ENCODE measurements around the gene PLLP. TPM values are rescaled to one million over a fixed set of nuclear protein-coding genes. Genes with fewer than 3 reads are reported as not detected.
A peak's percentile ranks its signal among the peaks of the same experiment; 100 is the strongest.

Gene PLLP, protein sequence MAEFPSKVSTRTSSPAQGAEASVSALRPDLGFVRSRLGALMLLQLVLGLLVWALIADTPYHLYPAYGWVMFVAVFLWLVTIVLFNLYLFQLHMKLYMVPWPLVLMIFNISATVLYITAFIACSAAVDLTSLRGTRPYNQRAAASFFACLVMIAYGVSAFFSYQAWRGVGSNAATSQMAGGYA
- 34.3 TPM for total RNA-seq

DNA sequence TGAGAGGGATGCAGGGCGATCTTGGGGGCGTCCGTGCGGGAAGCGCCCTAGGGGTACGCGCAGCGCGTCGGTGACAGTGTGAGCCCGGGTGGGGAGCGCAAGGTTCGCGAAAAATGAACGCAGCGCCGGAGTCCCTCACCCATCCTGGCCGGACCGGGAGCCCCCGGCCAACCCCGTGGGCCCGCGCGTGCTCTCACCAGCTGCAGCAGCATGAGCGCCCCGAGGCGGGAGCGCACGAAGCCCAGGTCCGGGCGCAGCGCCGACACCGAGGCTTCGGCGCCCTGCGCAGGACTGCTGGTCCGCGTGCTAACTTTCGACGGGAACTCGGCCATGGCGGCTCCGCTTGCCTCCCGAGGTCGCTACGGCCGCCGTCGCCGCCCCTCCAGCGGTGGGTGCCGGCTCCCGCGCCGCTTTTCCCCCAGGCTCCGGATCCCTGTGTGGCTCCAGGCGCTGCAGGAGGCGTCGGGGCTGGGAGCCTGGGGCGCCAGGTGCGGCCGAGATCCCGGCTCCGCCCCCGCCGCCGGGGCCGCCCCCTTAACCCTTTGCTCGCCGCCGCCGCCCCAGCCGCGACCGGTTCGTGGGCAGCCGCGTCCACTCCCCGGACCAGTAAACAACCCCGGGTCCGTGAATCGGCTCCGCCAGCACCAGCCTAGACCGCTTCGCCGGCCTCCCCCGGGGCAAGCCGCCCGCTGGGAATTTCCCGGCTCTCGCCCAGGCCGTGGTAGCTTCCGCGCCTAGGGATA is at the start of gene PLLP:
Gene PLLP, minus strand, starts transcription at position 464 of the 743 bp plus-strand sequence. Its CDS starts 132 bp downstream, at position 332.
- DNase-seq (ENCODE audit: low spot score), result peak; percentile 54

DNA sequence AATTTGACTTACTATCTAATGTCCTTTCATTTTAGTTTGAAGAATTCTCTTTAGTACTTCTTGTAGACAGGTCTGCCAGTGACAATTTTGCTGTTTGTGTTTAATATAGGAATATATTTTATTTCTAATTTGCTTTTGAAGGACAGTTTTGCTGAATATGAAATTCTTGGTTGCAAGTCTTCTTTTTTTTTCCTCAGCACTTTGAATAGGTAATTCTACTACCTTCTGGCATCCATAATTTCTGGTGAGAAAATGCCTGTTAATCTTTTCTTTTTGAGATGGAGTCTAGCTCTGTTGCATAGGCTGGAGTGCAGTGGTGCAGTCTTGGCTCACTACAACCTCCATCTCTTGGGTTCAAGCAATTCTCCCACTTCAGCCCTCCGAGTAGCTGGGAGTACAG is 48.9 kb upstream of the PLLP start:
- no peak for DNase-seq (ENCODE audit: low spot score)

DNA sequence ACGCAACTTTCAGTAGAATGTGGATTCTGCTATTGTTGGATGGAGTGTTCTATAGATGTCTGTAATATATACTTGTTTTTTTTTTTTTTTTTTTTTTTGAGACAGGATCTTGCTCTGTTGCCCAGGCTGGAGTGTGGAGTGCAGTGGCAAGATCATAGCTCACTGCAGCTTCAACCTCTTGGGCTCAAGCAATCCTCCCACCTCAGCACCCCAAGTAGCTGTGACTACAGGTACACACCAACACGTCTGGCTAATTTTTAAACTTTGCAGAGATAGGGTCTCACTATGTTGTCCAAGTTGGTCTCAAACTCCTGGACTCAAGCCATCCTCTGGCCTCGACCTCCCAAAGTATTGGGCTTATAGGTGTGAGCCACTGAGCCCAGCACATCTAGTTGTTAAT is 46.9 kb upstream of the PLLP start:
- no peak for DNase-seq (ENCODE audit: low spot score)

DNA sequence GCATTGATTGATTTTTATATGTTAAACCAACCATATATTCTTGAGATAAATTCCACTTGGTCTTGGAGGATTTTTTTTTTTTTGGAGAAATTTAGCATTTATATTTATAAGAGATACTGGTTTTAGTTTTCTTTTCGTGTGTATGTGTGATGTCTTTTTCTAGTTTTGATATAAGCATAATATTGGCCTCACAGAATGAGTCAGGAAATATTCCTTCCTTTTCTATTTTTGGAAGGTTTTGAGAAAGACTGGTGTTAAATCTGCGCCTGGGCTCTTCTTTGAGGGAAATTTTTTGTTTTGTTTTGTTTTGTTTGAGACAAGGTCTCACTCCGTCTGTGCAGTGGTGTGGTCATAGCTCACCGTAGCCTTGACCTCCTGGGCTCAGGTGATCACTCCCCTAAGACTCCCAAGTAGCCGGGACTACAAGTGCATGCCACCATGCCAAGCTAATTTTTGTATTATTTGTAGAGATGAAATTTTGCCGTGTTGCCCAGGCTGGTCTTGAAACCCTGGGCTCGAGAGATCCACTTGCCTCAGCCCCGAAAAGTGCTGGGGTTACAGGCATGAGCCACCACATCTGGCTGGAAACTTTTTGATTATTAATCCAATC is 45.4 kb upstream of the PLLP start:
- no peak for DNase-seq (ENCODE audit: low spot score)

DNA sequence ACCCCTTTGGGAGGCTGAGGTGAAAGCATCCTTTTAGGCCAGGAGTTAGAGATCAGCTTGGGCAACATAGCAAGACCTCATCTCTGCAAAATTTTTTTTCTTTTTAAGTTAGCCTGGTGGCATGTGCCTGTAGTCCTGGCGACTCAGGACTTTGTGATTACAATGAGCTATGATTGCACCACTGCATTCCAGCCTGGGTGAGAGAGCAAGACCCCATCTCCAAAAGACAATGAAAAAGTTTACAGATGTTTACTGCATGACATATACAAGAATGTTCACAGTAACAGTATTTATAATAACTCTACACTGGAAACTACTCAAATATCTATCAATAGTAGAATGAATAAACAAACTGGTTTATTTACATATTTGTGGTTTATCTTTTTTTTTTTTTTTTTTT is 41.0 kb upstream of the PLLP start:
- no peak for DNase-seq (ENCODE audit: low spot score)

DNA sequence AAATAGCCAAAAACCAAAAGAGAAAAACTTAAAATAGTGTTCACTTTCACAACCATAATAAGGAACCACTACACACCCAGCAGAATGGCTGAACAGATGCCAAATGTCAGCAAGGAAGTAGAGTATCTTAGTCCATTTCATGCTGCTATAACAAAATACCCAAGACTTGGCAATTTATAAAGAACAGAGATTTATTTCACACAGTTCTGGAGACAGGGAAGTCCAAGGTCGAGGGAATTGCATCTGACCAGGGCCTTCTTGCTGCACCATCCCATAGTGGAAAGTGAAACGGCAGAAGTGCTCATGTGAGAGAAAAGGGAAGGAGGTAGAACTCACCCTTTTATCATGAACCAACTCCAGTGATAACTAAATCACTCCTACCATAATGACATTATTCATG is 40.3 kb upstream of the PLLP start:
- no peak for DNase-seq (ENCODE audit: low spot score)

DNA sequence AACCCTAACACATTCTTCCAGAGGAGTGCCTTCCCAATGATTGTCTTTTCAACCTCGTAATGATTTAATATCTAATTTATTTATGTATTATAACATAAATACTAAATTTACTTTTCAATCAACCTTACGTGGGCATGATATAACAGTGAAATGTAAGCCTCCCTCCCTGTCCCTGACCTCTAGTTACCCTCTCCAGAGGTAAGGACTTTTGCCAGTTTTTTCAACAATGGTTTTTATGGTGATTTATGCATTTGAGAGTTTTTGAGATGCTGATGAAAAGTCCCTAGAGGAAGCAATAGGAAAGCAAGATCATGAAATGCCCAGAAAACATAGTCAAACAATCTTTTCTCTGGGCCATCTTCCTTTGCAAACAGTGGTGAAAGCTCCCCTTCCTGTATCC is 35.2 kb upstream of the PLLP start:
- no peak for DNase-seq (ENCODE audit: low spot score)

DNA sequence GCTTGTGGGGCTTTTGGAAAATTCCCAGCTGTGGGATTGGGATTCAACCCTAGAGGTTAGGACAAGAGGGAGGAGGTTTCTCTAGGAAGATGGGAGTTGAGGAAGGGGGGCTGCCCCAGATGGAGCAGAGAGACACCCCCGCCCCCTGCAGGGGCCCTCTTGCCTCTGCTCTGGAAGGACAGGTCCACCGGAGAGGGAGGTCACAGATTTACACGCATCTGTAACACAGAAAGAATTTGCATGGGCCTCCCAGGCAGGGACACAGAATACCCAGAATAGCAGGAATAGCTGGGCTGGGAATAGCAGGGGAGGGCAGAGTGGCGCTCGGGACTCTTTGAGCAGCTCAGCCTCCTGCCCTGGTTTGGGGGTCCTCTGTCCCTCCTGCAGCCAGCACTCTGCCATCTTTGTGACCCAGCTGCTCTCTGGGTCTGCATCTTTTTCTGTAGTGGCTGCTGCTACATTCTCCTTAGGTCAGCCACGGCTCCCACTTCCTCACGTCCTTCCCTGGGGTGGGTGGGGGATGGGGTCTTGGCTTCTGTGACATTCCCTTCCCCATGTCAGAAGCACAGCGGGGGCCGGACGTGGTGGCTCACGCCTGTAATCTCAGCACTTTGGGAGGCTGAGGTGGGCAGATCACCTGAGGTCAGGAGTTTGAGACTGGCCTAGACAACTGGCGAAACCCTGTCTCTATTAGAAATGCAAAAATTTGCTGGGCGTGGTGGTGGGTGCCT is 33.9 kb upstream of the PLLP start:
- no peak for DNase-seq (ENCODE audit: low spot score)

DNA sequence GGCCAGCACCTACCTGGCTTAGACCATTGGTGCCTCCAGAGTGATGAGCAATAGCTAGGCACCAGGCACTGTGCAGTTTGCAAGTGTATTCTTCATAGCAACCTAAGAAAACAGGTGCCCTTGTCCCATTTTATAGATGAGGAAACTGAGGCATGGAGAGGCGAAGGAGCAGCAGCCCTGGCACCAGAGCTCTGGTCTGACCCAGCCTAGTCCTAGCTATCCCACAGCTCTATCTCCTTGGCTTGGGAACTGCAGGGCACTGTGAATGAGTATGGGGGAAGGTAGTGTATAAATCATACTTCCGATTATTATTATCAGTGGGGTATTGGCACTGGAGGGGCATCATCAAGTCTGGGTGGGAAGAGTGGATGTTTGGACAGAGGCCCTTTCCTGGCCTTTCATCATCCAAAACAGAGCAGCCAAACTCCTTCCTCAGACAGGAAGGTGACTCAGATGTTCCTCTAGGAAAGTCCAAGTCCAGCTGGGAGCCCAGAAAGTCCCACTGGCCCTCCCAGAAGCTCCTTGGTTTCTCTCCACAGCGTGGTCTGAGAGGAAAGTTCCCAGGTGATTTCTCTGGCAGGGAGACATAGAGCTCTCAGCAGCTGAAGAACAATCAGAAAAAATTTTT is 32.0 kb upstream of the PLLP start:
- DNase-seq (ENCODE audit: low spot score), result no peak

DNA sequence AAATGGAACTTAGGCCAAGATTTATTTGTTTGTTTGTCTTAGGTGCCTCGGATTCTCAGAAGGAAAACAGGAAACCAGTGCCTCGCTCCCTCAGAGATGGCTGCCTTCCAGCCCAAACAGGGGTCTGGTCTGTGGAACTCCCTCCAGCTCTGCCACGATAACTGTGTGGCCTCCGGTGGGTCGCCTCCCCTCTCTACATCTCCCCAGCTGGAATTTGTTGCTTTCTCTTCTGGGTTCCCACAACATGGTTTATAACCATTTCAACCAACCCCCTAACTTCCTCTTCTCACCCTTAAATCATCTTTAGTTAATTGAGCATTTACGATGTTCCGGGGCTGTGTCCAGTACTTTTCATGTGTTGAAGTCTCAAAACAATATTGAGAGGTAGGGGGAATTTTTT is 30.9 kb upstream of the PLLP start:
- DNase-seq (ENCODE audit: low spot score), result no peak

DNA sequence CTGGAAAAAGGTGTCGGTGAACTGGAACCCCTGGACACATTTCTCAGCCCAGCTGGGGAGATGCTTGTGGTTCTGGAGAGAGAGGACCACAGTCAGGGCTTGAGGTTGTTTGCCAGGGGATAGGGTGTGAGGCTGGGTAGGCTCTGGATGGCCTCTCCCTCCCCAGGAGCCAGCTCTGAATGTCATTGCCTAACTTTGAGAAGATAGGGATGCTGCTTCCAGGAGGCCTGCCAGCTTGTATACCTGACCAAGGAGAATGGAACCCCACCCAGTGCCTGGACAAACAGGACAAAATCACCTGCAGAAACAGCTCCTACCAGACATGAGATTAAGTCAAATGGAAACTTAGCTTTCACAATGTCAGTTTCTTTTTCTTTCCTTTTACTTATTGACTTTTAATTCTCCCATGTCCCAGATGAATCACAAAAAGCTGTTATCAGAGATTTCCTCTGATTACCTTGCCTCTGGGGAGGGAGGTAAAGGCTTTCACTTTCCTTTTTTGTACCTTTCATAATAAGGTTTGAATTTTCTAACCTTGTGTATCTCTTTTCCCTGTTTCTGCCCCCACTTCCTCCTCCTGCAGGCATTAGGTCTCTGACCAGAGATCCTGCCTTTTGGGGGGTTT is 29.8 kb upstream of the PLLP start:
- DNase-seq (ENCODE audit: low spot score), result peak; percentile 26

DNA sequence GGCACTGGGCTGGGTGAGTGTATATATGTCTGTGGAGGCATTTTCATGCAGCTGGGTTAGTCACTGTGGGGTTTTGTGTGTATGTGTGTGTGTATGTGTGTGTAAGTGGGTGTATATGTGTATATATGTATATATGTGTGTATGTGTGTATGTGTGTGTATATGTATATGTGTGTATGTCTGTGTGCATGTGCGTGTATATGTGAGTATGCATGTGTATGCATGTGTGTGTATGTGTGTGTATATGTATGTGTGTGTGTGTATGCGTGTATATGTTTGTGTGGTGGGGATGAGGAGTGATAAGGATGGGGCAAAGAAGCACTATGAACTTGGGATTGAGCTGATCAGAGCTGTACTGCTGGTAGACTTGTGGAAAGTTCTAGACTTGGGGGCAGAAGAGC is 29.0 kb upstream of the PLLP start:
- DNase-seq (ENCODE audit: low spot score), result no peak

DNA sequence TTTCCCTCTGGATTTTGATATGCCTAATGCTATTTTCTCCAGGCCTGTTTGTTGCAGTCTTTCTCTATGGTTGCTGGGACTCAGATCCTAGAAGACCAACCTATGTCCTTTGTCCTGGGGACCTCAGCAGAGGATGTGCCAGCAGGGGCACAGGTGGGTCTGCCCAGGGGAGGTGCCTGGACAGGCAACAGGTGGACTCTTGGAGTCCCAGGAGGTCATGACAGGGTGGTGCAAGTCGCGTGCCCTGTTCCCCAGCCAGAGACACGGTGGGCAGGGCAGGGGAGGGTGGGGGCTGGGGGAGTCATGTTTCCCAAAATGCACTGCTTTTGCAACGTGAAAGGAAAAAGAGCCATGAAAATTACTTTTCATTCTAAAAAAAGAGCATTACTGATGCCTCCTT is 26.3 kb upstream of the PLLP start:
- peak; percentile 35 for DNase-seq (ENCODE audit: low spot score)

DNA sequence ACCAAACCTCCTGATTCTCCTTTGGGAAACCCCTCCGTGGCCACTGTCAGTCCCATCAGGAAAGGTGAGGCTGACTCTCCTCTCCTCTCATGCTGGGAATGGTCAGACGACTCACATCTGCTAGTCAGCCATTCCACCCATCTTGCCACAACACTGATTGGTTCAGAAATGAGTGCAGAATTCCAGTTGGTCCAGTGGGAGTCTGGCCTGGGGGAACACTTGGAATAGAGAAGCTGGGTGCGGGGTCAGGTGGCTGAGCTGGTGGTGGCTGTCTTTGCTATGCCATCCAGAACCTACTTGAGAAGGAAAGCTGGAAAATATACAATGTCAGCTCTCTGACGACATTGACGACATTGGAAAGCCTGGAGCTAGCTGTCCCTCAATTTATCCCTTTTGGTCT is 23.6 kb upstream of the PLLP start:
- DNase-seq (ENCODE audit: low spot score), result no peak

DNA sequence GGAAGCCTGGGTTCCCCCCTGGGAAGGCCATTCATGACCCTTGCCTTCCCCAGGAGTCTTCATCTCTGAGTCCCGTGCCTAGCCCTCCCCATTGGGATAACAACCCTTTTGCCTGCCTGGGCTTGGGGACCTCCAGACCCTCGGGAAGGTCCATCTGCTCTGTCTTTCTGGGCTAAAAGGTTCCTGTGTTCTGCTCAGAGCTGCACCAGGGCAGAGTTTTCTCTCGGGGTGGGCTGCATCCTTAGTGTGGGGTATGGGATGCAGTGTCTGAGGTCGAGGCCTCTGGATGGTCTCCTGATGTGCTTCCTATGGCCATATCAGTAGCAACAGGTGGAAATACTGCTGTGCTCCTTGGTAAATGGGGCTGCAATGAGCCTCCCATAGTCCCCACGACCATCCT is 22.9 kb upstream of the PLLP start:
- DNase-seq (ENCODE audit: low spot score), result no peak

DNA sequence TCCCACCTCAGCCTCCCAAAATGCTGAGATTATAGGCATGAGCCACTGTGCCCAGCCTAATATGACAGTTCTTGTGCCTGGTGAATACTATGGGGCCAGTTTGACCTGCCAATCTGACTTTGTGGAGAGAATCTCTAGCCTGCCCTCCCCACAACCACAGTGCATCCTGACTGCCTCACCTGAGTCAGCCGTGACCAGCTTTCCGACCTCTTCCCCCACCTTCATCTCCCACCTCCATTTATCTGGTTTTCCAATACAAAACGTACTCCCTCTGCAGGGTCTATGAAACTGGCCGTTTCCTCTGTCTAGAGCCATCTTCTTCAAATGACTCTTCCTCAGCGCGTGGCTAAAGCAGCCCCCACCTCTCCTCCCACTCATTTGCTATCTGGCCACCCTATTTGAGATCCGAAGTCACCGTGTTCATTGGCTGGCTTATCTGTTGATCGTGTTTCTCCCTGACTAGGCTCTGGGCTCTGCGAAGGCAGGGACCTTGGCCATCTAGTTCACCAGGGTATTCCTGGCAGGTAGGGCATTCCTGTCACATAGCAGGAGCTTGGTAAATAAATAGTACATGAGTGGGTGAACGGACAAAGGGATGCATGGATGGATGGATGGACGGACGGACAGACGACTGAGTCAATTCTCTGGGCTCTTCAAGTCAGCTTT is 22.3 kb upstream of the PLLP start:
- no peak for DNase-seq (ENCODE audit: low spot score)

DNA sequence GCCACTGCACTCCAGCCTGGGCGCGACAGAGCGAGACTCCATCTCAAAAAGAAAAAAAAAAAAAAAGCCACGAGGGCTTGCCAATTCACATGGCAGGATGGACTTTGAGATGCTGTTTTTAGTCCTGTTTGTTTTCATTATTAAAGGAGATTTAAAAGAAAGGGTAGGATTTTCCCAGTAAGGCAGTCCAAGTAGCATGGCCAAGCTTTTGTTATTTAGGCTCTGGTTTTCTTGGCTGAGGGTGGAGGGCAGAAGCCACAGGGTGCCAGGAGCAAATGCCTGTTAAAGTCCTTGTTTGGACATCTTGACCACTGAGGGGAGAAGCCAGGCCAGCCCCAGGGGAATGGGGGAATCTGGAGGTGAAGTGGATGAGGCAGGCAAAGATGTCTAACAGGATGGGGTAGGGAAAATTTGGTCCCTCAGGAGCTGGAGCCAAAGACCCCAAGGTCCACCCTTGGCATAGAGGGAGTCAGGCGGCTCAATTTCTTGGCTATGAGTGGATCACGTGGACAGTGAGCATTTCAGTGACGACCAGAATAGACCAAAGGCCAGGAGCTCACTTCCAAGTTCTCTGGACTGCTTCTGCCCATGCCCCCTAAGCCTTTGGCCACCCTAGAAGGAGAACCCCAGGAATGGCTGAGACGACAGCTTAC is 20.8 kb upstream of the PLLP start:
- no peak for DNase-seq (ENCODE audit: low spot score)

DNA sequence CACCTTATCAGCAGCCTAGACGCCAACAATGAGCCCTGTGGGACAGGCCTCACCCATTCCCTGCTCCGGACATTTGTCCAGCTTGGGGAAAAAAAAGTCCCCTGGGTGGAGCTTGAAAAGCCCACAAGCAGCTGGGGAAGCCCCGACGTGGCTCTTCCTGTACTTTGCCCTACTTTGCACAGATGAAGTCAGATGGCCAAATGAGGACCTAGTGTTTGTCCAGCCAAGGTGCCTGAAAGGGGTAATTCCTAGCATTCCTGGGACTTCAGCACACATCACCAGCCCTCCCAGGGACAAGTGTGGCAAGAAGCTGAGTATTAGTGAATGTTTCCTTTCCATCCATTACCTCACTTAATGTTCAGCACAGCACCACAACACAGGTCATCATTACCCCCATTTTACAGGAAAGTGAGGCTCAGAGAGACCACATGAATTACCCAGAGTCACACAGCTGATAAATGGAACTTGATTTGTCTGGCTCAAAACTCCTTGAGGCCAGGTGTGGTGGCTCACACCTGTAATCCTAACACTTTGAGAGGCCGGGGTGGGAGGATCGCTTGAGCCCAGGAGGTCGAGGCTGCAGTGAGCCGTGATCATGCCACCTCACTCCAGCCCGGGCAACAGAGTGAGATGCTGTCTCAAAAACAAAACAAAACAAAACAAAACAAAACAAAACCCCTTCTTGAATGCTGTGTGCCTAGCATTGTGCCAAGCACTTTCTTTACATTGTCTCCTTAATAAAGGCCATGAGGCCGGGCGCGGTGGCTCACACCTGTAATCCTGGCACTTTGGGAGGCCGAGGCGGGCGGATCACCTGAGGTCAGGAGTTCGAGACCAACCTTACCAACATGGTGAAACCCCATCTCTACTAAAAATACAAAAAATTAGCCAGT is 19.9 kb upstream of the PLLP start:
- DNase-seq (ENCODE audit: low spot score), result no peak

DNA sequence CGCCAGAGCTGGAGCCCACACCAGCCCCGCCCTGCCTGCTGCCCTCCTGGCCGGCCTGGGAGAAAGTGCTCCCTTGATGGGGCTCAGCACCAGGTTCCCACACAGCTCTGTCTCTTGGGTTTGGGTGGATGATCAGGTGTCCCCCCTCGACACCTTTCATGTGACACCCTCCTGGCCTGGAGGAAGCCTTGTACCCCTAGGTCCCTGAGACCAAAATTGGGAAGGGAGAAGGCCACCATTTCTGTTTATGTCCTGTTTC is 19.4 kb upstream of the PLLP start:
- no peak for DNase-seq (ENCODE audit: low spot score)

Data from ureter (tissue), 1 donor.